Cardiac fibroblast (primary cell): Measurements from ENCODE around the gene PCDH1.

ENCODE experiments used
- DNase-seq, 2 donors: peaks; one replicate each; pipeline versions ENCODE4 v3.0.0 to v3.0.0-alpha.2; 2010; ENCODE audit warnings: low read depth in 2 of 2
- H3K4me3 ChIP-seq, 2 donors: replicated peaks in 1 of 2; 1 replicate in 1 of 2; 2 replicates in 1 of 2; pipeline ENCODE4 v1.5.1; 2011; ENCODE audit warnings: low read depth in 2 of 2, low read length in 2 of 2, mild to moderate bottlenecking in 2 of 2, moderate library complexity in 1 of 2
- TF ChIP-seq, protein P1 (sequence below): IDR thresholded peaks from one replicate; pipeline ENCODE4 v1.5.1; 2011; ENCODE audit warnings: low read depth, mild to moderate bottlenecking, low read length, inconsistent platforms

Gene PCDH1

DNA sequence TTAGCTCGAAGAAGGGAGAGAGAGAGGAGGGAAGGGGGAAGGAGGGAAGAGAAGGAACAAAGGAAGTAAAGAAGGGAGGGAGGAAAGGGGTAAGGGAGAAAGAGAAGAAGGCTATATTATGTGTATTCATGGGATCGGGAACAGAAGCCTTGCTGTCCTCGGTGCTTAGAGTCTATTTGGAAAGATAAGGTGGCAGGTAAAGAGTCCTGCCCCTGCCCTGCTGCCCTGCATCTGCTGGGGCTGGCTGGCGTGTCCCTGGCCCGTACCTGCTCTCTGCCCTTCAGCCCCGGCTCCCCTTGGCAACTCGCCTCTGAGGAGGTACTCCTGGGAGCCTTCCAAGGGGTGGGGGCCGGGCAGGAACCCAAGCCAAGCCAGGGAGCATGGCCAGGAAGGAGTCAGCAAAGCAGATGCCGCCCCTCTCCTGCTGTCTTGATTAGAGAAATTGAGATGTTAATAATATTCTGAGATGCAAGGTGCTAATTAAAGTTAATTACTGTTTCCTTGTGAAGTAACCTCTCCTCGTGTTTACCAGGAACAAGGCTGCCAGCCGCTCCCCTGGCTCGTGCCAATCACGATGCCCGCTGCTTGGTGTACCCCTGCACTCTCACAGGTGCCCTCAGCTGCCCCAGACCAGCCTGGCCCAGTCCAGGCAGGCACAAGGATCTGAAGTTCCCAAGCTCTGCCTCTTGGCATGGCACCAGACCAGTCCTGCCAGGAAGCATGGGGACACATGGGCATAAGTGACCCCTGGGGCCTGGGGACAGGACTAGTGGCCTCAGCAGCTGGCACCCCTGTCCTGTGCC is 36.6 kb downstream of the PCDH1 start:
- no peak for DNase-seq
- TF ChIP-seq, protein P1, sequence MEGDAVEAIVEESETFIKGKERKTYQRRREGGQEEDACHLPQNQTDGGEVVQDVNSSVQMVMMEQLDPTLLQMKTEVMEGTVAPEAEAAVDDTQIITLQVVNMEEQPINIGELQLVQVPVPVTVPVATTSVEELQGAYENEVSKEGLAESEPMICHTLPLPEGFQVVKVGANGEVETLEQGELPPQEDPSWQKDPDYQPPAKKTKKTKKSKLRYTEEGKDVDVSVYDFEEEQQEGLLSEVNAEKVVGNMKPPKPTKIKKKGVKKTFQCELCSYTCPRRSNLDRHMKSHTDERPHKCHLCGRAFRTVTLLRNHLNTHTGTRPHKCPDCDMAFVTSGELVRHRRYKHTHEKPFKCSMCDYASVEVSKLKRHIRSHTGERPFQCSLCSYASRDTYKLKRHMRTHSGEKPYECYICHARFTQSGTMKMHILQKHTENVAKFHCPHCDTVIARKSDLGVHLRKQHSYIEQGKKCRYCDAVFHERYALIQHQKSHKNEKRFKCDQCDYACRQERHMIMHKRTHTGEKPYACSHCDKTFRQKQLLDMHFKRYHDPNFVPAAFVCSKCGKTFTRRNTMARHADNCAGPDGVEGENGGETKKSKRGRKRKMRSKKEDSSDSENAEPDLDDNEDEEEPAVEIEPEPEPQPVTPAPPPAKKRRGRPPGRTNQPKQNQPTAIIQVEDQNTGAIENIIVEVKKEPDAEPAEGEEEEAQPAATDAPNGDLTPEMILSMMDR = no peak
- no peak overlapping the region for H3K4me3 ChIP-seq

GRCh38 chr5:141840826-141841360 is 37.3 kb downstream of the PCDH1 start:
- no peak overlapping the region for H3K4me3 ChIP-seq
- TF ChIP-seq, protein P1 = no peak
- DNase-seq = no peak

- TF ChIP-seq, protein P1 = no peak
- H3K4me3 ChIP-seq = no peak overlapping the region
- DNase-seq = no peak
Observed at GRCh38 chr5:141840280-141840812, 37.9 kb downstream of the PCDH1 start.

DNA sequence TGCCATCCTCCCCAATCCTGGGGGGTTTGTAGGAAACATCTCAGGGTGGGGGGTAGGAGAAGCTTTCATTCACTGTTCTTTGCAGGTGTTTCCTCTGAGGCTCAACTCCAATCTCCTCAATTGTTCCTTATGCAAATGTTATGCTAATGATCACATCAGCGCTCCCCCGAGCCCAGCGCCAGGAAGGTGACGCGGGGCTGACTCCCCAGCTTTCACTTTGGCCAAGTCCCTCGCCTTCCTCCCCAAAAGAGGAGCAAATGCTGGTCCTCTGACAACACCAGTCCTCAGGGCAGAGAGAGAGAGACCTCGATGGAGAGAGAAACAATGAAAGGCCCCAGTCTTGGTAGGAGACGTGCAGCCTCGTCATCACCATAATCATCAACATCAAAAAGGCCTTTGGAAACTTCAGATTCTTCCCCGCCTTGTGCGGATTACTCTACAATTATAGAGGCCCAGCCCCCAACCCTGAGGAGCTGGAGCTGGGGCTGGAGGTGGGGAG is 39.1 kb downstream of the PCDH1 start:
- DNase-seq = peak; percentile 26 to 87
- TF ChIP-seq, protein P1 = no peak
- no peak overlapping the region for H3K4me3 ChIP-seq

DNA sequence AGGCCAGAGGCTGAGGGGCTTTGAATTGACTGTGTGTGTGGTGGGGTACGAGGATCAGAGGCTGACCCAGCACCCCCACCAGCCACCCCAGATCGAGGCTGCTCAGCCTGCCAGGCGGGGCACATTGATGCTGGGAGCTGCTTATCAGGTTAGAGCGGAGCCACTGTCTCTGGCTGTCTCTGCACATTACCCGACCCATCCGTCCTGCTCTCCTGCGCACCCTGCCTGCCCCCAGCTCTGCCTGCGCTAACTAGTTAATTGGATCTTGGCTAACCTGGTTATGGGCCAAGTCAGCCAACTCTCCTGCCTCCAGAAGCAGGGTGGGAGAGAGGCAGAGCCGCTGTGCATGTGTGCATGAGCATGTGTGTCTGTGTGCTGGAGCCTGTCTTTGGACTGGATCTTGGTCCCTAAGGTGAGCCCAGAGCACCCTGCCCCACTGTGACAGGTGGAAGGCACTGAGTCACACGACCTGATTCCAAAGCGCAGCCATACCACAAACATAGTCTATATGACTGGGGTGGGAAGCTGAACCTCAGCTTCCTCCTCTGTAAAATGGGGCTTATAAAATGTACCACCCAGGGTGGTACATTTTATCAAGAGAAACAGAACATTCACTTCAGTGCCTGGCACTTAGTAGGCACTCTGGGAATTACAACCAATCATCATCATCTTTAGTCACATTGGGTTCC is 39.7 kb downstream of the PCDH1 start:
- TF ChIP-seq, protein P1 = no peak
- DNase-seq = no peak
- no peak overlapping the region for H3K4me3 ChIP-seq

DNA sequence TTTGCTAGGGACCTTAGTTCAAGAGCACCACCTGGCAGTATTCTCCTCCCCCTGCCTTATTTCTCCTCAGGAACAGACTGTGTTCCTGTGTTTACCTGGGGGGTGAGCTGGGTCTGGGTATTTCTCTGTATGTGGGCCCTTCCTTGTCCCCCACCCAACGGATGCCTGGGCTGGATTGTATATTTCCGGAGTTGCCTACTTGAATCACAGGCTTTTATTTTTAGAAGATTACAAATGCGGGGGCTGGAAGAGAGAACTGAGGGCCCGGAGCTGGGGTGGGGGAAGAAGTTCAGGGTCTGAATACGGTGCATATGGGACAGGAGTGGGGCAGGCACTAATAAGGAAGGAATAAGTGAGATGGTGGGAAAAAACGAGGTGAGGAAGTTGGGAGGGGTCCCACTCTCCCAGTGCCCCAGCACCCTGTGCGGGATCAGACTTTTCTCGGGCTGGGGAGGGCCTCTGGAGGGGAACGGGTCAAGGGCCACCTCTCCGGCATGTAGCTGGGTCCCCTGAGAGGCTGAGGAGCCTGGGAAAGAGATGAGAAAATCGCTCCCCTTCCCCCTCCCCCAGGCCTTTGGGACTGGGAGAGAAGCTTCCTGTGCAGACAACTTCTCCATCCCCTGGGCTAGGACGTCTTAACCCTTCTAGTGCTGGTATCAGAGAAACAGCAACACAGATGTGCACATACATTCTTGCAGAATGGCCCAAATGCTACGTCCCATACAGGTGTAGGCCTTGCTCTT is 42.1 kb downstream of the PCDH1 start:
- H3K4me3 ChIP-seq = peak overlapping the region in 1 of 2 donors; percentile 1
- peak; percentile 67 to 84 for DNase-seq
- TF ChIP-seq, protein P1 = no peak
